Omental fat pad (tissue), 4 donors: ENCODE data around the gene MYO15B. TPM values are rescaled to one million over a fixed set of nuclear protein-coding genes. Genes with fewer than 3 reads are reported as not detected.

Experiments
- ATAC-seq: fragments of 150-250 bp; one replicate; pipeline ENCODE4 v1.9.1; 2016; ENCODE audit warnings: mild to moderate bottlenecking, moderate library complexity; ENCODE audit not compliant: low FRiP score
- DNase-seq: peaks from one replicate; pipeline ENCODE4 v3.0.0-alpha.2; 2019; ENCODE audit warnings: low spot score
- CTCF ChIP-seq, 3 donors: fragments of 450-650 bp; IDR thresholded peaks; one replicate each; pipeline ENCODE4 v1.5.1; 2016 to 2017; ENCODE audit warnings: antibody characterized with exemption in 3 of 3, mild to moderate bottlenecking in 3 of 3, moderate library complexity in 2 of 3
- total RNA-seq, 4 donors: library from RNA; depleted of rRNA; stranded (reverse); fragments of >200 nt; gene quantifications; one replicate each; pipeline ENCODE4 v1.1.0, GENCODE V29; 2016

Gene MYO15B
- total RNA-seq, 4 donors from 2014 or later: 58.4 to 187 (median 74.3) TPM

GRCh38 chr17:75664099-75664549 is 76.5 kb downstream of the MYO15B start:
- DNase-seq: no peak
- no peak for TF ChIP-seq CTCF (IDR thresholded peaks at IDR 0.05)
- no peak for ATAC-seq

DNA sequence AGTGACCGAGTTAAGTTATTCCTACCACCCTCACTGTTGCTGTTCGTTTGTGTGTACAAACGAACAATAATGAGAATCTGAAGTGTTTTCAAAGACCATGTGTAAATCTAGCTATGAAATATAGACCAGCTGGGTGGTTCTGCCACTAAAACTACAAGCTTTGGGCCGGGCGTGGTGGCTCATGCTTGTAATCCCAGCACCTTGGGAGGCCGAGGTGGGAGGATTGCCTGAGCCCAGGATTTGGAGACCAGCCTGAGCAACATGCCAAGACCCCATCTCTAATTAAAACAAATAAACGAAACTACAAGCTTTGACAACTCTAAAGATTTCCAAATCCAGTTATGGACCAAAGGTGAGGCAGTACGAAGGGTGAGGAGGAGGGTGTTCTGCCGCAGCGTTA is 78.4 kb downstream of the MYO15B start:
- no peak for DNase-seq
- ATAC-seq: no peak
- TF ChIP-seq CTCF (IDR thresholded peaks at IDR 0.05): no peak

DNA sequence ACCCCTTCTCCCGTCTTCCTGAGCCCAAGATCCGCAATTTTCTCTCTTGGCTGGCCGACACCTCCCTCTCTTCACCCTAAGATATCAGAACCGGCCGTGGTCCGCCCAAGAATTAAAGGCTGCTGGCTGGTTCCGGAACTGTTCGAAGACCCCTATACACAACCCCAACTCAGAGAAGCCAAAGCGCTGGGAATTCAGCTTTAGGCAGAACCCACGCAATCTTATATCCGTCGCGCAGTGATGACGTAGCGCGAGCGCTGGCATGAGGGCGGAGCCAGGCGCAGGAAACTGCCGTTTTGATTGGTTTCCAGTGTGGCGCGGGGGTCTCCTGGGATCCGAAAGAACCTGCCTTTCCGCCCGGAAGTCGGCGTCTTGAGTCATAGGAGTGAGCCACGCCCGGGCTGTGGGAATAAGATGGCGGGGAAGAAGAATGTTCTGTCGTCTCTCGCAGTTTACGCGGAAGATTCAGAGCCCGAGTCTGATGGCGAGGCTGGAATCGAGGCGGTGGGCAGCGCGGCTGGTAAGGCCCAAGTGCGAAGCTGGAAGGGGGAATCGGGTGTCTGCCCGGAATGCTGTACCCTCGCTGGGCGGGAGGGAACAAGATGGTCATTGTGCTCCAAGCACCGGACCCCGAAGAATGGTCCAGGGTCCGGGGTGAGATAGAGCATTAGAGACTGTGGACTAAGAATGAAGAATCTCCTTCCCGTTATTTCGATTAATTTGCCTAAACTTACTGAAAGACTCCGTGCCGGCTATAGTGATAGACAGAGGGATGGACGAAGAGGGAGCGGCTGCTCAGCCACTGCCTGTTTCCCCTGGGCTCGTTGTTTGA is 79.6 kb downstream of the MYO15B start, which contains the start of the genes RECQL5 and SAP30BP:
Gene RECQL5 (minus strand): TSS at position 196 of the 832 bp plus-strand sequence. CDS start 597 bp downstream, outside the sequence.
Gene SAP30BP (plus strand): TSS at position 380 of the 832 bp plus-strand sequence. CDS start 35 bp downstream, at position 415.
- no peak for TF ChIP-seq CTCF (IDR thresholded peaks at IDR 0.05)
- ATAC-seq (peak; percentile 95), DNase-seq (peak; percentile 99)

- no peak for TF ChIP-seq CTCF (IDR thresholded peaks at IDR 0.05)
- ATAC-seq: no peak
- no peak for DNase-seq
Measured at GRCh38 chr17:75667825-75668224, 80.2 kb downstream of the MYO15B start.

DNA sequence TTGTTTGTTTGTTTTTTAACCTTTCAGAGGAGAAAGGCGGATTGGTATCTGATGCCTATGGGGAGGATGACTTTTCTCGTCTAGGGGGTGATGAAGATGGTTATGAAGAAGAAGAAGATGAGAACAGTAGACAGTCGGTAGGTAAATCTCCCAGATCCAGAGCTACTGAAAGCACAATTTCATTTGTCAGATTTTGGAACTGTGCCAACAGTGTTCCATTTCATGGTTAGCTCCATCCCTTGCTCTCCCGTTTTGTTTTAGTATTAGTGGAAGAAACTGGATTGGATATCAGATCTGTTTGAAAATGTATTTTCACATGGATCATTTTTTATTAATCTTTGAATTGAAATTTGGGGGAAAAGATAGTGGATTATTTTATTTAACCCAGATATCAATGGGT is 80.9 kb downstream of the MYO15B start:
- no peak for TF ChIP-seq CTCF (IDR thresholded peaks at IDR 0.05)
- DNase-seq: no peak
- no peak for ATAC-seq

DNA sequence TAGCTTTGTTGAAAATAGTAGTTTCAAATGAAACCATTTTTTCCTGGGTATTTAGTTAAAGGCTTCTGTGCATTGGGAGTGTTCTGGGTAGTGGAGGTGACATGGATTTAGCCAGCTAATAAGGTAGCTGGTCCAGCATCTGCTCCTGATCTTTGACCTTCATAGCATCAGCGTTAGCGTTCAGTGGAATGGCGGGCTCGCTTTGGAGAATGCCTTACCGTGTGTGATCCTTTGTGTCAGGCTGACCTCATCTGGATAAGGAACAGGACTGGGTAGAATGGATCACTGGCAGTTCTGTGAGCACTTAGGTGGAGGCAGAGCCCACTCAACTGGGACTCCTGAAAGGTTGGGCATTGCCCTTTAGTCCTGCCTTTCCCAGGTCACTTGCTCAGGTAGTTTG is 83.3 kb downstream of the MYO15B start:
- DNase-seq: no peak
- no peak for ATAC-seq
- no peak for TF ChIP-seq CTCF (IDR thresholded peaks at IDR 0.05)

DNA sequence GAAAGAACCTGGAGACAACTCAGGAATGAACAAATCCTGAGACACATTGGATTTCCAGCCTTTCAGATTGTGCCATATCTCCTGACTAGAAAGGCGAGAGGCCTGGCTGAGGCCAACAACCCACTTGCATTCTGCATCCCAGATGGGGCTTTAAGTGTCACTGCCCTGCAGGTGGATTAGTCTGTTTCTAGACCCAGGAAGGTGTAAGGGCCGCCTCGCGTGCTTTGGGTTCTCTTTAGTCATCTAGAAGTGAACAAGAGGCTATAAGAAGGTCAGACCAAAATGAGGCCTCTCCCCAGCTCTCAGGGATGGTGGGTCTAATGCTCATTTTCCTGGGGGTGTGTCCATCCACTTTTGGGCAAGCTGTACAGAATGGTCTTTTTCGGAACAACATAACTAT is 84.4 kb downstream of the MYO15B start:
- DNase-seq: no peak
- TF ChIP-seq CTCF (IDR thresholded peaks at IDR 0.05): no peak
- ATAC-seq: no peak
